Stomach (tissue), 9 donors: ENCODE measurements around the gene AMD1. TPM values are rescaled to one million over a fixed set of nuclear protein-coding genes. Genes with fewer than 3 reads are reported as not detected.

Experiments
- DNase-seq, 2 donors: peaks; one replicate each; pipeline versions ENCODE4 v3.0.0 to v3.0.0-alpha.2; 2013 to 2019
- H3K27ac ChIP-seq, 5 donors: fragments of 200-600 bp in 4 of 5; sonication (generic) in 4 of 5; one replicate each; pipeline ENCODE4 v1.5.1; 2013 to 2019; ENCODE audit warnings: mild to moderate bottlenecking in 1 of 5, moderate library complexity in 1 of 5
- H3K27me3 ChIP-seq, 3 donors: fragments of 200-600 bp; sonication (generic); one replicate each; pipeline ENCODE4 v1.5.1; 2017 to 2019; ENCODE audit warnings: mixed run types in 1 of 3
- H3K36me3 ChIP-seq, 4 donors: fragments of 200-600 bp; sonication (generic); 1 replicate in 3 of 4; 2 replicates in 1 of 4; pipeline ENCODE4 v1.5.1; 2016 to 2019
- H3K4me1 ChIP-seq, 4 donors: fragments of 200-600 bp; sonication (generic); one replicate each; pipeline ENCODE4 v1.5.1; 2016 to 2019
- H3K4me3 ChIP-seq, 4 donors: fragments of 200-600 bp; sonication (generic) in 3 of 4; one replicate each; pipeline ENCODE4 v1.5.1; 2016 to 2019; ENCODE audit warnings: mild to moderate bottlenecking in 1 of 4
- H3K9me3 ChIP-seq, 4 donors: fragments of 200-600 bp; sonication (generic); one replicate each; pipeline ENCODE4 v1.5.1; 2016 to 2019
- CTCF ChIP-seq, 7 experiments: fragments of 450-650 bp in 4 of 7; fragments of 200-600 bp in 3 of 7; sonication (generic) in 3 of 7; IDR thresholded peaks; one replicate each; pipeline ENCODE4 v1.5.1; 2016 to 2019; ENCODE audit warnings: antibody characterized with exemption in 7 of 7, control low read depth in 2 of 7, mild to moderate bottlenecking in 1 of 7
- EP300 ChIP-seq: sonication (generic); formaldehyde crosslinking; IDR thresholded peaks from one replicate; pipeline ENCODE4 v1.6.1; 2017; ENCODE audit warnings: antibody characterized with exemption
- POLR2A ChIP-seq, 4 donors: fragments of 450-650 bp; IDR thresholded peaks; one replicate each; pipeline ENCODE4 v1.6.1; 2016; ENCODE audit warnings: antibody characterized with exemption in 4 of 4, control low read depth in 2 of 4, mild to moderate bottlenecking in 1 of 4, moderate library complexity in 1 of 4
- POLR2AphosphoS5 ChIP-seq, 3 donors: sonication (generic); formaldehyde crosslinking; IDR thresholded peaks; one replicate each; pipeline ENCODE4 v1.6.1; 2016; ENCODE audit warnings: antibody characterized with exemption in 3 of 3
- WGBS, 5 donors: extraction: QIAGEN DNeasy Blood & Tissue Kit in 3 of 5; methylation state at CpG; one replicate each; pipeline versions ENCODE4 v1.1.5 to v1.1.7; 2013 to 2018; 5-methylcytosine and 5-hydroxymethylcytosine counted together
- intact Hi-C: fragments of 100-400 bp; cut with DNase I; formaldehyde crosslinking; loops from one replicate; pipeline ENCODE4 v1.15.1; 2023; ENCODE audit warnings: low total_unique reads
- polyA plus RNA-seq, 3 donors: library from polyadenylated mRNA; stranded (reverse); fragments of 200-250 nt; gene quantifications; one replicate each; pipeline ENCODE4 v1.2.3, GENCODE V29; 2013
- total RNA-seq, 5 donors: library from RNA; depleted of rRNA; stranded (reverse); fragments of >200 nt; gene quantifications; one replicate each; pipeline versions ENCODE4 v1.1.0 to v1.2.3, GENCODE V29; 2014 to 2016
- donor health status: healthy with polysubstance abuse.
- donor health status: Bipolar disorder and iron deficiency.
- donor health status: healthy.

AMD1 gene
- total and polyA plus RNA-seq, 8 donors = 8.4 to 179 (median 50.4) TPM

GRCh38 chr6:110890288-110890687 lies 15.7 kb downstream of the AMD1 start:
- DNase-seq = no peak
- 86 to 92% (median 88%) methylated on average over 1 of the region's 1 CpG for WGBS, 5 donors
- Histone ChIP-seq H3K27ac (no peak overlapping the region), H3K36me3 (peaks cover 33 to 67% (median 57%) of the 10 kb centered on the region in 4 donors), H3K4me3 (no peak overlapping the region), H3K9me3 (no peaks in the 10 kb centered on the region), H3K27me3 (no peaks in the 10 kb centered on the region), H3K4me1 (peaks cover 0 to 54% (median 29%) of the 10 kb centered on the region in 4 donors)
- TF ChIP-seq EP300 (no peak), CTCF (IDR thresholded peaks at IDR 0.05) (no peak), POLR2A (IDR thresholded peaks at IDR 0.05) (no peak), POLR2AphosphoS5 (IDR thresholded peaks at IDR 0.05) (no peak)
- intact Hi-C loops = no loop called here

DNA sequence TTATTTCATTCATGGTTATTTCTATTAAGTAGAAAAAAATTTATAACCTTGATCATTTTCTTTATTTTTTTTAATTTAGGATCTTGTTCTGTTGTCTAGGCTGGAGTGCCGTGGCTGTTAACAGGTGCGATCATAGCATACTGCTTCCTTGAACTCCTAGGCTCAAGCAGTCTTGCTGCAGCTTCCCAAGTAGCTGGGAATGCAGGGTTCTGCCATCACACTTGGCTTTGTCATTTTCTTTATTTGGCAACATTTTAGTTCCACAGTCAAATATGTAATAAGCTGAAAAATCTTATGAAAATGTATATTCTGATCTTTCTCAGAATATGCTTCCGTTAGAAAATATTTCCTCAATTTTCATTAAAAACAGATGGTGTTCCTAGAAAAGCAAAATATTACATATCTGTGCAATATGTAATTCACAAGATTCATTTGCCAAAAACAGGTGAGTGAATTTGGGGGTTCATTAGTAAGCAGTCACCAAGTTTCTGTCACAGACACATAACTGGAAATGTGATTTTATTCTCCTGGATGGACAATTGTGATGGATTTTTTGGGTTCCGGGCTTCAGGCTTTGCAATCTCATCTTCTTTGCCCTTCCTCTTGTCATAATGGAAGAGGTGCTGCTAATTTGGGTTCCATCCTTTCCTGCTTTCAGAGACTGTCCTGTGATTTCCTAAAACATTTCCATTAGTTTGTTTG lies 21.5 kb downstream of the AMD1 start:
- Histone ChIP-seq H3K27me3 (no peaks in the 10 kb centered on the region), H3K9me3 (no peaks in the 10 kb centered on the region), H3K36me3 (peaks cover 40 to 87% (median 83%) of the 10 kb centered on the region in 4 donors), H3K27ac (no peak overlapping the region), H3K4me3 (no peak overlapping the region), H3K4me1 (peaks cover 0 to 8% (median 4%) of the 10 kb centered on the region in 4 donors)
- 95 to 99% (median 96%) methylated on average over 4 of the region's 4 CpGs for WGBS, 5 donors
- TF ChIP-seq POLR2AphosphoS5 (IDR thresholded peaks at IDR 0.05) (no peak), CTCF (IDR thresholded peaks at IDR 0.05) (no peak), EP300 (no peak), POLR2A (IDR thresholded peaks at IDR 0.05) (no peak)
- no peak for DNase-seq
- intact Hi-C loops = no loop called here

- Histone ChIP-seq H3K4me1 (no peaks in the 10 kb centered on the region), H3K36me3 (peaks cover 29 to 73% (median 69%) of the 10 kb centered on the region in 4 donors), H3K9me3 (no peaks in the 10 kb centered on the region), H3K27me3 (no peaks in the 10 kb centered on the region), H3K4me3 (no peak overlapping the region), H3K27ac (no peak overlapping the region)
- TF ChIP-seq CTCF (IDR thresholded peaks at IDR 0.05) (no peak), POLR2A (IDR thresholded peaks at IDR 0.05) (no peak), POLR2AphosphoS5 (IDR thresholded peaks at IDR 0.05) (no peak), EP300 (no peak)
- no peak for DNase-seq
- 95 to 98% (median 96%) methylated on average over 9 of the region's 9 CpGs for WGBS, 5 donors
- intact Hi-C loops = no loop called here
Observed at GRCh38 chr6:110897433-110897832, 22.8 kb downstream of the AMD1 start.

DNA sequence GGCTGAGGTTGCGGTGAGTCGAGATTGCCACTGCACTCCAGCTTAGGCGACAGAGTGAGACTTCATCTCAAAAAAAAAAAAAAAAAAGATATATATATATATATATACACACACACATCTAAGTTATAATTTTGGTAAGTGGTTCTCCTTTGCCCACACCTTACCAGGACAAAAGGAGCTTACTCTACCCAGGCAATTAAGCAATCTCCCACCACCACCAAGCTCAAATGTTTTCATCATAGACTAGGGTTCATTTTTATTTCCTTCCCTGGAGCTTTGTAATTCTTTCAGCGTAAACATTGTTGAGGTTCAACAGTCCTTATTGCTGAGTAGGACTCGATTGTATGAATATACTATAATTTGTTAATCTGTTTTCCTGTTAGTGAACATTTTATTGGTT lies 23.5 kb downstream of the AMD1 start:
- H3K27ac ChIP-seq = no peak overlapping the region
- DNase-seq = no peak
- WGBS, 5 donors = 89 to 96% (median 93%) methylated on average over 5 of the region's 5 CpGs
- H3K36me3 ChIP-seq = peaks cover 22 to 67% (median 62%) of the 10 kb centered on the region in 4 donors
- H3K4me1 ChIP-seq = no peaks in the 10 kb centered on the region
- no peaks in the 10 kb centered on the region for H3K27me3 ChIP-seq
- no peaks in the 10 kb centered on the region for H3K9me3 ChIP-seq
- H3K4me3 ChIP-seq = no peak overlapping the region
- no peak for TF ChIP-seq CTCF (IDR thresholded peaks at IDR 0.05)
- intact Hi-C loops = no loop called here
